HUDEP-2 (cell line): Measurements from ENCODE around the gene RABEP2.
"Not testable (repeated sequence)": the region's sequence is repeated elsewhere in the genome, so short reads cannot be mapped to it uniquely, and the experiment has no call there.

Source experiments
- DNase-seq, 76 experiments: peaks; one replicate each; lab custom pipeline; 2025; ENCODE audit not compliant: unreplicated experiment in 76 of 76; lab: John Stamatoyannopoulos, UW

The RABEP2 gene, protein sequence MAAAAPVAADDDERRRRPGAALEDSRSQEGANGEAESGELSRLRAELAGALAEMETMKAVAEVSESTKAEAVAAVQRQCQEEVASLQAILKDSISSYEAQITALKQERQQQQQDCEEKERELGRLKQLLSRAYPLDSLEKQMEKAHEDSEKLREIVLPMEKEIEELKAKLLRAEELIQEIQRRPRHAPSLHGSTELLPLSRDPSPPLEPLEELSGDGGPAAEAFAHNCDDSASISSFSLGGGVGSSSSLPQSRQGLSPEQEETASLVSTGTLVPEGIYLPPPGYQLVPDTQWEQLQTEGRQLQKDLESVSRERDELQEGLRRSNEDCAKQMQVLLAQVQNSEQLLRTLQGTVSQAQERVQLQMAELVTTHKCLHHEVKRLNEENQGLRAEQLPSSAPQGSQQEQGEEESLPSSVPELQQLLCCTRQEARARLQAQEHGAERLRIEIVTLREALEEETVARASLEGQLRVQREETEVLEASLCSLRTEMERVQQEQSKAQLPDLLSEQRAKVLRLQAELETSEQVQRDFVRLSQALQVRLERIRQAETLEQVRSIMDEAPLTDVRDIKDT

DNA sequence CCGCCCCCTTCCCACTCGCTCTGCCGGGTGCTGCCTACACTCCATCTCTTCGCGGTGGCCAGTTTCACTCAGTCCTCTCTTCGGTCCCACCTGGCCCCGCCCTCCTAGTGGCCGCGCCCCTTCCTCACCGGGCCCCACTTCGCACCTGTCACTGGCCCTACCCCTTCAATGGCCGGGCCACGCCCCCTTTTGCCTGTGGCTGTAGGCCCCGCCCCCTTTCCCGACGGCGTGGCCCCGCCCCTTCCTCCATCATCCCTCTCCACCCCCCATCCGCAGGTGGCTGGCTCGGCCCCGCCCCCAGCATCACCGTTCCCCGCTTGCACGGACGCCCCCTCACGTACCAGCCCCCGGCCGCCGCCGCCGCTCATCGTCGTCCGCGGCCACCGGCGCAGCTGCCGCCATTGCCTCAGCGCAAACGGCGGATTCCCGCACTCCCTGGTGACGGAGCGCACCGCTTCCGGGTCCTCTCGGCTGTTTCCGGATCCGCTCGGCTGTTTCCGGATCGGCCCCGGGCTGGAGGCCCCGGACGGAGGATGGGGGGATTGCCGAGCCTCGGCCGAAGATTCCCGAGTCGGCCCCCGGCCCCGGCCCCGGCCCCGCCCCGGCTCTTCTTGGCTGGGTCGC is at the start of gene RABEP2:
Gene RABEP2, minus strand, starts transcription at position 477 of the 624 bp plus-strand sequence. Its CDS starts 75 bp downstream, at position 402.
- DNase-seq = peak in 75 of 76 experiments; percentile 4 to 96 (median 85)

DNA sequence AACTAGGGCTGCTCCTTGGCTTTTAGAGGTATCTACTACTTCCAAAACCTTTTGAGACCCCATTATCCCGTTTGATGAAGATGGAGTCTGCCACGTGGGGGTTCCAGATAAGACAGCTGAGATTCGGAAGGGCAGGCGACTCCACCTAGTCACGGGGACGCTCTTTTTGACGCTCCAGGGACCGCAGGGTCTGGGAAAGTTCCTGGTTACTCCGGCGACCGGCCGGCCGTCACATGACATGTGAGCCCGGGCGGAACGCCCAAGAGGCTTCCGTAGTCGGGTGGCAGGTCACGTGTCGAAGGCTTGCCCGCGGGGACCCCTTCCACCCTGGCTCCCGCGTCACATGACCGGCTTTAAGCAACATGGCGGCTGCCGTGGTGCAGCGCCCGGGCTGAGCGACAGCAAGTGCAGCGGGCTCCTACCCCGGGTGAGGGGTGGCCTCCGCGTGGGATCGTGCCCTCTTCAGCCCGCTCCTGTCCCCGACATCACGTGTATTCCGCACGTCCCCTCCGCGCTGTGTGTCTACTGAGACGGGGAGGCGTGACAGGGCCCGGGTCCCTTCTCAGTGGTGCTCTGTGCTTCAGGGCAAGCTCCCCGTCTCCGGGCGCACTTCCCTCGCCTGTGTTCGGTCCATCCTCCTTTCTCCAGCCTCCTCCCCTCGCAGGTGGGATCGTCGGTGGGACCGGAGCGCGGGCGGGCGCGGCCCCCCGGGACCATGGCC is 49.6 kb upstream of the RABEP2 start, which contains the start of gene SPNS1:
Gene SPNS1, plus strand, starts transcription at position 342 of the 721 bp plus-strand sequence. Its CDS starts 374 bp downstream, at position 716.
- DNase-seq = peak; percentile 27 to 96 (median 93)

DNA sequence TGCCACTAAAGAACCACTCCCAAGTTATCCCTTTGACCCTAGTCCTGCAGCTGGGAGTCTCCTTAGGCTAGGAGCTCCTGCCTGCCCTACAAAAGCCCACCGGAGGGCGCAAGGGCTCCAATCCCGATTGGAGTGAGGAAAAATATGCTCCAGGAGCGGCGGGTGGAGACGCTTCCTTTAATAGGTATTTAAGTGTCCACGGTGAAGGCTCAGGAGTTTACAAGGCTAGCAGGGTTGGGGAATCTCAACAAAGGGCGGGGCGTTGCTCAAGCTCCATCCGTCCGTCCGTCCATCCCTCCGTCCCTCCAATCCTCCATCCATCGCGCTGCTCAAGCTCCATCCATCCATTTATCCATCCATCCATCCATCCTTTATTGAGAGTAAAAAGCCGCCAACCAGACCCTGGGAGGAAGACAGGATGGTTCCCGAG is 49.0 kb upstream of the RABEP2 start:
- peak in 17 of 76 experiments; percentile 1 to 34 (median 16) for DNase-seq

DNA sequence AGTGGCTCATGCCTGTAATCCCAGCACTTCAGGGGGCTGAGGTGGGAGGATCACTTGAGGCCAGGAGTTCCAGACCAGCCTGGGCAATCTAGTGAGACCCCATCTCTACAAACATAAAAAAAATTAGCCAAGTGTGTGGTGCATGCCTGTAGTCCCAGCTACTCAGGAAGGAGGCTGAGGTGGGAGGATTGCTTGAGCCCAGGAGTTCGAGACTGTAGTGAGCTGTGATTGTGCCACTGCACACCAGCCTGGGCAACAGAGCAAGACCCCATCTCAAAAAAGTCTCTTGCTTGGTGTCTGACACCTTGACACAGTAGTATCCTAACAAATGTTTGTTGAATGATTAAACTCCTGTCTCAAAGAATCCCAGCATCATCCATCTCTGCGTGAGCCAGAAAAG is 44.7 kb upstream of the RABEP2 start:
- not testable (repeated sequence) for DNase-seq

DNA sequence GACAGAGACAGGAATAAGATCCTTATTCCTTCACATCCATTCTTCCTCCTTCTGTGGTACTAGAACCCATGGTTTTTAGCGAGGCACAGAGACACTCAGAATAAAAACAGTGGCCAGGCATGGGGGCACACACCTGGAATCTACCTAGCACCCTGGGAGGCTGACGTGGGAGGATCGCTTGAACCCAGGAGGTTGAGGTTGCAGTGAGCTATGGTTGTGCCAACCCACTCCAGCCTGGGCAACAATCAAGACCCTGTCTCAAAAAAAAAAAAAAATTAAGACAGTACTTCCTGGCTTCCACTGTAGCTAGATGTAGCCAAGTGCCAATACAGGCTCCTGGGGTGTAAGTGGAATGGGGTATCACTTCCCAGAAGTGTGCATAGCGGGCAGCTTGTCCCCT is 42.1 kb upstream of the RABEP2 start:
- DNase-seq = no peak

DNA sequence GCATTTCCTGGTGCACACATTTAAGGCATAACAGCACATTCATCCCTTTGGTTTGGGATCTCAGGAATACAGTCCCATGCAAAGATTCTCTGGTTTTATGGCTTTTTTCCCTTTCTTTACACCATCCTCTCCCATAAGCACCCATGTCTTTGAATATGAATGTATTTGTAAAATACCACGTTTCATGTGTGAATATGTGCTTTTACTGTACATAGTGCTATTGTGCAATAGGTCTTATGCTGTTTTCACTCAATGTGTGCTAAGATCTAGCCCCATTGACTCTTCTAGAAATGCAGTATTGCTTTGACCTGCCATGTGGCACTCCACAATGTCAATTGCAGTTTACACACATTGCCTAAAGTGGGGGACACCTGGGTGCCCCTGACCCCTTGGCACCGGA is 39.5 kb upstream of the RABEP2 start:
- no peak for DNase-seq

DNA sequence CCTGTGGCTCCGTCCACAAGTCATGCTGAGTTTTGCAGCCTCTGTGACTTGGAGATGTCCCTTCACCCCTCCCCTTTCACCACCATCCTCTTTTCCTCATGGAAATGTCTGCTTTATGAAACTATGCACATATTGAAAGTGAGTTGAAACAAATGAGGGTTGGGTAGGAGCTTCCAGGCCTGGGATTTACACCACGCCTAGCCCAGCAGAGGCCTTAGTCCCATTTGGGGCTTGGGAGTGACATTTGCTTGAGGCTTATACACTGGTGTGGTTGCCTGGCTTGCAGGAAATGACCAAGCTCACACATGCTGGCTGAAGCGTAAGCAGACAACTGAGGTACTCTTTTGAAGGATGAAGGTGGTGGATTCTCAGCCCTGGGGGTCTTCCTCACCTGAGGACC is 39.0 kb upstream of the RABEP2 start:
- no peak for DNase-seq

DNA sequence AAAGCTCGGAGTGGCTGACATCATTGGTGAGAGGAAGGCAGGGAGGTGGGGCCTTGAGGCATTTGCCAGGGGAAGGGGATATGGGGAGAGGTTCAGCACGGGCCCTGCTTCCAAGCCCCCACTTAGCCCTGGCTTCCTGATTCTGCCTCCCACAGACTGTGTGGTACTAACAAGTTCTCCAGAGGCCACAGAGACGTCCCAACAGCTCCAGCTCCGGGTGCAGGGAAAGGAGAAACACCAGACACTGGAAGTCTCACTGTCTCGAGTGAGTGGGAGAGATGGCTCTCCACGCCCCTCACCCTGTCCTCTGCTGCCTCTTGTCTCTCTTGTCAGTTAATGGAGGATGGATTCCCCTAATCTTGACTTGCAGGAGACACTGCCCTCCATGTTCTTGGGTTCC is 33.8 kb upstream of the RABEP2 start:
- DNase-seq = no peak

DNA sequence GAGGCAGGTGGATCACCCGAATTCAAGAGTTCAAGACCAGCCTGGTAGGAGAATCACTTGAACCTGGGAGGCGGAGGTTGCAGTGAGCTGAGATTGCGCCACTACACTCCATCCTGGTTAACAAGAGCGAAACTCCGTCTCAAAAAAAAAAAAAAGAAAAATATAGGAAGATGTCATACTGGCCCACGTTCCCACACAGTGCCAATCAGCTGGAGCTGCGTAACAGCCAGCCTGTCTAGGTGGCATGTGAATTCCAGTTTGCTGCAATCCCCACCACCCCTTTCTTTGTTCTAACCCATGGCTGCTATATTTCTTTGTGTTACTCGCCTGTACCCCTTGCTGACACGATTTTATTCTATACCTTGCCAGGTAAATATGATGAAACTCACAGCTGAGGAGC is 33.2 kb upstream of the RABEP2 start:
- no peak for DNase-seq

DNA sequence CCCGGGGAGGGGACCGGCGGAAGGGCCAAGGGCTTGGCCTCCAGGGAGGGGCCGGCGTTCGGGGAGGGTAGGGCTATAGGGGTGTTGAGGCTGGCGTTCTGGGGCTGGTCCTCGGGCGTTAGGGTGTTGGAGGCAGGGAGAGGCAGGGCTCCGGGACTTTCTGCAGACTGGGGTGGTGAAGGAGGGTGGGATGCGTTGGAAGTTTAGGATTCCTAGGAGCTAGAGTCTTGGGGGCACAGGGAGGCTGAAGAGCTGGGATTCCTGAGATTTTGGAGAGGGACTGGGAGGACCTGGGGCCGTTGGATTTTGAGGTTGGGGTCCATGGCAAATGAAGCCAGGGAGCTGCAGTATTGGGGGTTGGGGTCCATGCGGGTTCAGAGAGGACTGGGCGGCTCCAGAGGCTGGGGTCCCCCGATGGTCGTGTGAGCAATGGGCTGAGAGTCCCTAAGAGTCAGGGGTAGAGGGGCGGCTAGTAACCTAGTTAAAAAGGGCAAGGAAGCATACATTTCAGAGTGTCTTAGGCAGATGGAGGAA is 26.4 kb upstream of the RABEP2 start:
- peak in 28 of 76 experiments; percentile 7 to 50 (median 30) for DNase-seq

DNA sequence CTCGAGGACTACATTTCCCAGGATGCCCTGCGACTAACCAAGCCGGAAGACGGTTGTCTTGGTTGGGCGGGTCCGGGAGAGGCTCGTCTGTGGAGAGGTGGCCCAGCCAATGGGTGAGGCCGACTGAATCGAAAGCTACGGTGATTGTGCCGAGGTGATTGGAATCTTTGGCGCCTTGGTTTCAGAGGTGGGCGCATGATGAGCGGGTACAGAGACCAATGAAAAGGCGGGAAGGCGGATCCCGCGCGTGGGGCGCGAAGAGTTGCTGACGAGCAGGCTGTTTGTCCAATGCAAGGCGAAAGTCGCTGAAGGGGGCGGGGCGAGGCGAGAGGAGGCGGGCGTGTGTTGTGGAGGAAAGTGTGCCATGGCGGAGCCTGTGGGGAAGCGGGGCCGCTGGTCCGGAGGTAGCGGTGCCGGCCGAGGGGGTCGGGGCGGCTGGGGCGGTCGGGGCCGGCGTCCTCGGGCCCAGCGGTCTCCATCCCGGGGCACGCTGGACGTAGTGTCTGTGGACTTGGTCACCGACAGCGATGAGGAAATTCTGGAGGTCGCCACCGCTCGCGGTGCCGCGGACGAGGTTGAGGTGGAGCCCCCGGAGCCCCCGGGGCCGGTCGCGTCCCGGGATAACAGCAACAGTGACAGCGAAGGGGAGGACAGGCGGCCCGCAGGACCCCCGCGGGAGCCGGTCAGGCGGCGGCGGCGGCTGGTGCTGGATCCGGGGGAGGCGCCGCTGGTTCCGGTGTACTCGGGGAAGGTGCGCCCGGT is 25.8 kb upstream of the RABEP2 start, which contains the start of gene NFATC2IP:
Gene NFATC2IP, plus strand, starts transcription at position 290 of the 762 bp plus-strand sequence. Its CDS starts 75 bp downstream, at position 365.
- DNase-seq = peak; percentile 53 to 100 (median 99)

DNA sequence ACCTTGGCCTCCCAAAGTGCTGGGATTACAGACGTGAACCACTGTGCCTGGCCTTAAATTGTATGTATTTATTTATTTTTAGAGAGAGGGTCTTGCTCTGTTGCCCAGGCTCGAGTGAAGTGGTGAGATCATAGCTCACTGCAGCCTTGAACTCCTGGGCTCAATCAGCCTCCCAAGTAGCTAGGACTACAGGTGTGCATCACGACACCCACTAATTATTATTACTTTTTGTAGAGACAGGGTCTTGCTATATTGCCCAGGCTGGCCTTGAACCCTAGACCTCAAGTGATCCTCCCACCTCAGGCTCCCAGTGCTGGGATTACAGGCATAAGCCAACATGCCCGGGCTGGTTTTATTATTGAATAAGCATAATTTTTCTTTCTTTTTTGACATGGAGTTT is 21.6 kb upstream of the RABEP2 start:
- DNase-seq = no peak

DNA sequence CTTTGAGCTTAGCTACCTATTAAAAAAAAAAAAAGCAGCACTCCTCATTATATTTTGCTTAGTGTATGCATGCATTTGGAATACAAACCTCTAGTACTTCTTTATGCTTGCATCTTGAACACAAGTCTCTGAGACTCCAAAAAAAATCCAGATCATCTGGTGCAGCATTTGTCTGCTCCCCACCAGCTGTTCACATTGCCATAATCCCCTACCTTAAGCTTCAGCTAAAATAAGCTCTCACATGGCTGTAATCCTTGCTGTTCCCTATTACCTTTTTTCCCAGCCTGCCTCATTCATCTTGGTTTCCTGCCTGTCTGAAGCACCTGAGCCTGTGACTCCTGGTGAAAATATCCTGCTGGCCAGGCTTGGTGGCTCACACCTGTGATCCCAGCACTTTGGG is 18.2 kb upstream of the RABEP2 start:
- DNase-seq = no peak

DNA sequence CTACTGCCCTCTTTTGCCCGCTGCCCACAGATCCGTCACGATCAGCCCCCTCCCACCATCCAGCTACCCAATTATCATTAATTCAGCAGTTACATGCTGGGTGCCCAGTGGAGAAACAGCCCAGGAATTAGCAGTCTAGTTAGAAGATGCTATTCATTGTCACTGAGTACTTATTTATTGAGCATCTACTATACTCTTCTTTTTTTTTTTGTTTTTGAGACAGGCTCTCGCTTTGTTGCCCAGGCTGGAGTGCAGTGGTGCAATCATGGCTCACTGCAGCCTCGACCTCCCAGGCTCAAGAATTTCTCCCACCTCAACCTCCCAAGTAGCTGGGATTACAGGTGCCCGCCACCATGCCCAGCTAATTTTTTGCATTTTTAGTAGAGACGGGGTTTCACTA is 14.8 kb upstream of the RABEP2 start:
- DNase-seq = not testable (repeated sequence)

DNA sequence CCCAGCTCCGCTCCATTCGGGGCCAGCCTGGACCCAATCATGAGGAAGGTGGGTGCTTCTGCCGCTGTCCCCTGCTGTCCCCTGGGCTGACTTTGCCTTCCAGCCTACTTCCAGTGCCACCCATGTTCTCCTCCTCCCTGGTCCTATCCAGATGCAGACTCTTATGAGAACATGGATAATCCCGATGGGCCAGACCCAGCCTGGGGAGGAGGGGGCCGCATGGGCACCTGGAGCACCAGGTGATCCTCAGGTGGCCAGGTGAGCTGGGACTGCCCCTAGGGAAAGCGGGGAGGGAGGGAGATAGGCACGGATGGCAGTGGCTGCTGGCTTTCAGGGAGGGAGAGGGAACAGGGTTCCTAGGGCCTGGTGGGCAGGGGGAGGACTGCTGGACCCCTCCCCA is 13.7 kb upstream of the RABEP2 start:
- no peak for DNase-seq

DNA sequence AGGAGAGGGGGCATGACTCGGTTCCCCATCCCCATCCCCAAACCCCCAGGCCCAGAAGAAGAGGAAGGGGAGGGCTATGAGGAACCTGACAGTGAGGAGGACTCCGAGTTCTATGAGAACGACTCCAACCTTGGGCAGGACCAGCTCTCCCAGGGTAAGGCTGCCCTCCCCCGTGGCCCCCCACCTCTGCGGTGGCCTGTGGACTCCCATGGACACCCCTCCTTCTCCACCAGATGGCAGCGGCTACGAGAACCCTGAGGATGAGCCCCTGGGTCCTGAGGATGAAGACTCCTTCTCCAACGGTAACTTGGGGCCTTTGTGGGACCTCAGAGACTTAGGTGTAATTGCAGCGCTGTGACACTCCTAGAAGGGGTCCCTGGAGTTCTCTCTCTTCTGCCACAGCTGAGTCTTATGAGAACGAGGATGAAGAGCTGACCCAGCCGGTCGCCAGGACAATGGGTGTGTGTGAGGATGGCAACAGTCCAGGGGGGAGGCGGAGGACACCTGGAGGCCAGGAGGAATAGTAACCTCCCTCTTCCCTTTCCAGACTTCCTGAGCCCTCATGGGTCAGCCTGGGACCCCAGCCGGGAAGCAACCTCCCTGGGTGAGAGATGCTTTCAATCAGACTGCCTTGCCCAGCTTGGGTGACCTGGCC is 12.3 kb upstream of the RABEP2 start:
- no peak for DNase-seq

DNA sequence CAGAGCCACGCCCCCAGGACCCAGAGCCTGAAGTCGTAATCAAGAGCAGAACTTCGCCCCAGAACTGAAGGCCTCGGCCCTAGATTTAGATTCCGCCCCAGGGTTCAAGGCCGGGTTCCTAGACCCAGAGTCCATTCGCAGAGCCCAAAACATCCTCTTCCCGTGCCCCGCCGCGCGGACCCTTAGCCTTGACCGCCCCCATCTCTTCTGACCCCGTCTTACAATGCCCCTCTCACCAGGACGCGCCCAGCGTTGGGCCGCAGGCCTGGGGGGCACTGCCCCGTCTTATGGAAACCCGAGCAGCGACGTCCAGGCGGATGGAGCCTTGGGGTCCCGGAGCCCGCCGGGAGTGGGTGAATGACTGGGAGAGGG is 11.7 kb upstream of the RABEP2 start:
- no peak for DNase-seq

DNA sequence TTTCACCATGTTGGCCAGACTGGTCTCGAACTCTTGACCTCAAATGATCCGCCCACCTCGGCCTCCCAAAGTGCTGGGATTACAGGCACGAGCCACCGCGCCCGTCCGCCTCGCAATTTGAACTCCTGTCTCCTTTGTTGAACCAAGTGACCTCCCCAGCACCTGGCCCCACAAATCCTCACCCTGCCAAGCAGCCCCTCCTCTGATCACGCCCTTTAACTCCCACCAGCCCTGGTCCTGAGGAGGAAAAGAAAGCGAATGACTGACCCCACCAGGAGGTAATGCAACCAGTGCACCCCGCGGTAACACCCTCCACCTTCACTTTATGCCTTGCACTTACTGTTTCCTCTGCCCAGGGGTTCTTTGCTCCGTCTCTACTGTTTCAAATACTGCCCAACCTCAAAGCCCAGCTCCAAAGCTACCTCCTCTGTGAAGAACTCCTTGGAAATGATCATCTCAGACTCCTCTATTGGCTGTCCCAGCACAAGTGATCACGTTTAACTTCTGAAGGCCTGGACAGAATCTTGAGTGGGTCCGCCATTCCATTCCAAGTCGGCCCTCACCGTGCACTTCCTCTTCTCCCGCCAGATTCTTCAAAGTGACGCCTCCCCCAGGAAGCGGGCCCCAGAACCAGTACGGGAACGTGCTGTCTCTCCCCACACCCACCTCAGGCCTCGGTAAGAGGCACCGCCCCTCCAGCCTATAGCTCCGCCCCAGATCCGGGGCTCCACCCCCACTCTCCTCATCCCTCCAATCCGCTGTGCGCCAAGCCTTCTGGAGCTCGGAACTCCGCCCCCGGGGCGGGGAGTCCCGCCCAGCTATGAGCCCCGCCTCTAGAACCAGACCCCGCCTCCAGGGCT is 11.1 kb upstream of the RABEP2 start:
- DNase-seq = peak in 75 of 76 experiments; percentile 9 to 95 (median 79)
